Aorta (tissue), 5 donors: ENCODE data around the gene MAN1A1. TPM values are rescaled to one million over a fixed set of nuclear protein-coding genes. Genes with fewer than 3 reads are reported as not detected.

ENCODE experiments used
- ATAC-seq: fragments of 200-7000 bp; cut with Tn5 transposase; one replicate; pipeline ENCODE4 v1.9.1; 2022; ENCODE audit warnings: moderate library complexity; ENCODE audit not compliant: low FRiP score
- DNase-seq, 2 donors: peaks; one replicate each; pipeline ENCODE4 v3.0.0-alpha.2; 2020
- H3K27ac ChIP-seq, 2 donors: one replicate each; pipeline ENCODE4 v1.5.1; 2013; ENCODE audit warnings: low read length in 2 of 2, mild to moderate bottlenecking in 2 of 2, moderate library complexity in 2 of 2, control low read depth in 1 of 2, inconsistent platforms in 1 of 2, low read depth in 1 of 2
- H3K27me3 ChIP-seq, 2 donors: one replicate each; pipeline ENCODE4 v1.6.1; 2013; ENCODE audit warnings: control low read depth in 1 of 2, low read length in 1 of 2, mild to moderate bottlenecking in 1 of 2, moderate library complexity in 1 of 2; ENCODE audit not compliant: insufficient read depth in 2 of 2, control insufficient read depth in 1 of 2
- H3K36me3 ChIP-seq, 2 donors: one replicate each; pipeline ENCODE4 v1.6.1; 2013; ENCODE audit warnings: control low read depth in 1 of 2, low read length in 1 of 2, mild to moderate bottlenecking in 1 of 2; ENCODE audit not compliant: insufficient read depth in 2 of 2, control insufficient read depth in 1 of 2
- H3K4me1 ChIP-seq, 2 donors: one replicate each; pipeline ENCODE4 v1.6.1; 2013; ENCODE audit warnings: low read length in 2 of 2, control low read depth in 1 of 2, mild to moderate bottlenecking in 1 of 2, moderate library complexity in 1 of 2; ENCODE audit not compliant: insufficient read depth in 2 of 2, control insufficient read depth in 1 of 2
- H3K4me3 ChIP-seq, 2 donors: one replicate each; pipeline ENCODE4 v1.5.1; 2013; ENCODE audit warnings: low read length in 2 of 2, control low read depth in 1 of 2, mild to moderate bottlenecking in 1 of 2
- H3K9me3 ChIP-seq: one replicate; pipeline ENCODE4 v1.6.1; 2013; ENCODE audit warnings: mild to moderate bottlenecking, low read length; ENCODE audit not compliant: control insufficient read depth
- WGBS, 2 donors: extraction: QIAGEN DNeasy Blood & Tissue Kit; methylation state at CpG; one replicate each; pipeline ENCODE4 v1.1.7; 2013; 5-methylcytosine and 5-hydroxymethylcytosine counted together
- intact Hi-C, 2 donors: fragments of 100-400 bp; cut with DNase I; formaldehyde crosslinking; loops; one replicate each; pipeline versions ENCODE4 v1.14.2 to v1.15.0; 2022
- polyA plus RNA-seq, 2 donors: library from polyadenylated mRNA; stranded (reverse); fragments of 200-250 nt; gene quantifications; one replicate each; pipeline ENCODE4 v1.2.3, GENCODE V29; 2013
- total RNA-seq, 2 donors: library from RNA; stranded (reverse); fragmentation: NEBNext Ultra II Directional; extraction: Animal tissue kit (Norgen Biotek cat#: 25700); gene quantifications; one replicate each; pipeline ENCODE4 v1.2.1, GENCODE V29; 2021
- donor health status: healthy with polysubstance abuse.
- donor health status: Bipolar disorder and iron deficiency.
- donor health status: DM: no; HTN: no; CAD: no.
- donor health status: DM: no; HTN: no; CAD: no.
- donor health status: DM: yes; HTN: yes; CAD: no.

MAN1A1 gene
- total and polyA plus RNA-seq, 4 donors, result 22.2 to 76.0 (median 40.2) TPM

- peak in 1 of 2 donors; percentile 57 for DNase-seq
- intact Hi-C loops, result no loop called here
- no peak for ATAC-seq
- Histone ChIP-seq H3K27me3 (no peaks in the 10 kb centered on the region), H3K36me3 (no peaks in the 10 kb centered on the region), H3K27ac (no peak overlapping the region), H3K4me3 (no peak overlapping the region), H3K9me3 (no peaks in the 10 kb centered on the region), H3K4me1 (no peaks in the 10 kb centered on the region)
- WGBS, 2 donors, result 92 to 93% methylated on average over 8 of the region's 8 CpGs
Measured at GRCh38 chr6:119310486-119311036, 39.0 kb downstream of the MAN1A1 start.

- no peaks in the 10 kb centered on the region for H3K4me1 ChIP-seq
- no peak for DNase-seq
- intact Hi-C loops, result no loop called here
- no peak overlapping the region for H3K4me3 ChIP-seq
- H3K9me3 ChIP-seq, result no peaks in the 10 kb centered on the region
- H3K27me3 ChIP-seq, result no peaks in the 10 kb centered on the region
- H3K36me3 ChIP-seq, result no peaks in the 10 kb centered on the region
- H3K27ac ChIP-seq, result peak overlapping the region in 1 of 2 donors; percentile 5
- no peak for ATAC-seq
- 74 to 75% methylated on average over 4 of the region's 4 CpGs for WGBS, 2 donors
Measured at GRCh38 chr6:119308991-119309657, 40.4 kb downstream of the MAN1A1 start.

- H3K4me1 ChIP-seq, result peaks cover 0 to 2% of the 10 kb centered on the region in 2 donors
- no peak overlapping the region for H3K27ac ChIP-seq
- H3K4me3 ChIP-seq, result no peak overlapping the region
- no peaks in the 10 kb centered on the region for H3K27me3 ChIP-seq
- intact Hi-C loops, result no loop called here
- DNase-seq (no peak), ATAC-seq (peak; percentile 55)
- H3K36me3 ChIP-seq, result peaks cover 0 to 3% of the 10 kb centered on the region in 2 donors
- WGBS, 2 donors, result 60 to 61% methylated on average over 2 of the region's 2 CpGs
- H3K9me3 ChIP-seq, result no peaks in the 10 kb centered on the region
Measured at GRCh38 chr6:119308048-119308570, 41.5 kb downstream of the MAN1A1 start.

GRCh38 chr6:119307056-119307455 is 42.5 kb downstream of the MAN1A1 start:
- 70 to 82% methylated on average over 1 of the region's 1 CpG for WGBS, 2 donors
- H3K4me1 ChIP-seq, result peaks cover 0 to 2% of the 10 kb centered on the region in 2 donors
- peaks cover 0 to 3% of the 10 kb centered on the region in 2 donors for H3K36me3 ChIP-seq
- no peak overlapping the region for H3K4me3 ChIP-seq
- no peaks in the 10 kb centered on the region for H3K9me3 ChIP-seq
- intact Hi-C loops, result no loop called here
- no peak for ATAC-seq
- no peaks in the 10 kb centered on the region for H3K27me3 ChIP-seq
- H3K27ac ChIP-seq, result no peak overlapping the region
- no peak for DNase-seq

GRCh38 chr6:119306396-119306968 is 43.1 kb downstream of the MAN1A1 start:
- Histone ChIP-seq H3K36me3 (peaks cover 0 to 3% of the 10 kb centered on the region in 2 donors), H3K4me3 (no peak overlapping the region), H3K27ac (no peak overlapping the region), H3K27me3 (no peaks in the 10 kb centered on the region), H3K9me3 (no peaks in the 10 kb centered on the region), H3K4me1 (peaks cover 0 to 2% of the 10 kb centered on the region in 2 donors)
- intact Hi-C loops, result no loop called here
- 49 to 88% methylated on average over 4 of the region's 4 CpGs for WGBS, 2 donors
- ATAC-seq (no peak), DNase-seq (no peak)

- Histone ChIP-seq H3K27me3 (no peaks in the 10 kb centered on the region), H3K4me1 (peaks cover 0 to 2% of the 10 kb centered on the region in 2 donors), H3K4me3 (no peak overlapping the region), H3K36me3 (peaks cover 0 to 3% of the 10 kb centered on the region in 2 donors), H3K9me3 (no peaks in the 10 kb centered on the region), H3K27ac (no peak overlapping the region)
- DNase-seq (no peak), ATAC-seq (no peak)
- intact Hi-C loops, result no loop called here
- WGBS, 2 donors, result 93 to 94% methylated on average over 3 of the region's 3 CpGs
Measured at GRCh38 chr6:119303164-119303887, 46.2 kb downstream of the MAN1A1 start.

GRCh38 chr6:119301429-119301828 is 48.1 kb downstream of the MAN1A1 start:
- peaks cover 0 to 3% of the 10 kb centered on the region in 2 donors for H3K36me3 ChIP-seq
- peaks cover 0 to 2% of the 10 kb centered on the region in 2 donors for H3K4me1 ChIP-seq
- no peaks in the 10 kb centered on the region for H3K27me3 ChIP-seq
- no peaks in the 10 kb centered on the region for H3K9me3 ChIP-seq
- H3K4me3 ChIP-seq, result no peak overlapping the region
- intact Hi-C loops, result no loop called here
- WGBS, 2 donors, result 100% methylated on average over 1 of the region's 1 CpG
- ATAC-seq, result no peak
- no peak for DNase-seq
- no peak overlapping the region for H3K27ac ChIP-seq

GRCh38 chr6:119299694-119300093 is 49.9 kb downstream of the MAN1A1 start:
- peaks cover 0 to 2% of the 10 kb centered on the region in 2 donors for H3K4me1 ChIP-seq
- peaks cover 0 to 3% of the 10 kb centered on the region in 2 donors for H3K36me3 ChIP-seq
- H3K27ac ChIP-seq, result no peak overlapping the region
- DNase-seq (no peak), ATAC-seq (no peak)
- intact Hi-C loops, result no loop called here
- 94 to 98% methylated on average over 2 of the region's 2 CpGs for WGBS, 2 donors
- no peaks in the 10 kb centered on the region for H3K9me3 ChIP-seq
- no peaks in the 10 kb centered on the region for H3K27me3 ChIP-seq
- H3K4me3 ChIP-seq, result no peak overlapping the region
